ENCODE data around the gene ACOT9. TPM values are rescaled to one million over a fixed set of nuclear protein-coding genes. Genes with fewer than 3 reads are reported as not detected.
"Not testable (repeated sequence)": the region's sequence is repeated elsewhere in the genome, so short reads cannot be mapped to it uniquely, and the experiment has no call there.

Gene ACOT9
- total and polyA plus RNA-seq, 4 experiments from 2014 or later = 21.2 to 28.1 (median 23.9) TPM

DNA sequence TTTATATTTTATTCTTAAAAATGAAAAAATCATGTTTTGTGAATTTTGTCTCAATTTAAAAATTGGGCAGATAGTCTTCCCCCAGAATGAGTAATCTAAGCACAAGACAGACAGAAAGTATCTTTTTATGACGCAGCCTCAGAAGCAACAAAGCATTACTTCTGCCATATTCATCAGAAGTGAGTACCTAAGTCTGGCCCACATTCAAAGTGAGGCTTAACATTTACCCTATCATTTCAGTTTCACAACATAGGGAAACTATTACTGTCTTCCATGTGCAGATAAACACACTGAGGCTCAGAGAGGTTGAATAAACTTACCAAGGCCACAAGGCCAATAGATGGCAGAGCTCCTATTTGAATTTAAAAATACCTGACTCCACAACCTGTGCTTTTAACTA, 80.2 kb downstream of the ACOT9 start:
- H3K27ac ChIP-seq (ENCODE audit: low read depth, low read length) = no peak overlapping the region
- peaks cover 14 to 34% (median 22%) of the 10 kb centered on the region in 4 donors for H3K4me1 Mint-ChIP-seq
- H3K4me3 ChIP-seq (ENCODE audit: low read length in 2 of 2) = no peak overlapping the region
- H3K27me3 ChIP-seq (ENCODE audit: insufficient read depth, low read length) = no peaks in the 10 kb centered on the region
- no peak for DNase-seq
- peaks cover 0 to 2% of the 10 kb centered on the region in 2 donors for H3K36me3 Mint-ChIP-seq
- intact Hi-C loops (cut with micrococcal nuclease) = no loop called here
- H3K27ac Mint-ChIP-seq = peak overlapping the region in 1 of 7 donors; percentile 57
- H3K4me3 Mint-ChIP-seq = no peak overlapping the region
- no peaks in the 10 kb centered on the region for H3K27me3 Mint-ChIP-seq
- ChIA-PET CTCF (ENCODE audit: partially characterized antibody) (no interaction called here), POLR2A (ENCODE audit: partially characterized antibody) (no interaction called here)
- no peaks in the 10 kb centered on the region for H3K9me3 Mint-ChIP-seq
- no peaks in the 10 kb centered on the region for H3K36me3 ChIP-seq (ENCODE audit: insufficient read depth, low read length)
- H3K9me3 ChIP-seq (ENCODE audit: control insufficient read depth in 1 of 2, low read length in 2 of 2) = no peaks in the 10 kb centered on the region
- peaks cover 23% of the 10 kb centered on the region for H3K4me1 ChIP-seq (ENCODE audit: insufficient read depth, low read length)

DNA sequence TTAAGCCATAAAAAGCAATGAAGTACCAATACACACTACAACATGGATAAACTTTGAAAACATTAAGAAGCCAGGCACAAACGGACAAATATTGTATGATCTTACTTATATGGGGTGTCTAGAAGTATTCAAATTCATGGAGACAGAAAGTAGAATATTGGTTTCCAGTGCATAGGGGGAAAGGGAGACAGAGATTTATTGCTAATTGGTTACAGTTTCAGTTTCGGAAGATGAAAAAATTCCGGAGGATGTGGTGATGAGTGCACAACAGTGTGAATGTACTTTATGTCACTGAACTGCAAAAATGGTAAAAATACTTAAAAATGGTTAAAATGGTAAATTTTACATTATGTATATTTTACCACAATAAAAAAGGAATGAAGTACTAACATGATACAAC, 80.9 kb downstream of the ACOT9 start:
- Mint-ChIP-seq H3K27ac (peak overlapping the region in 6 of 7 donors; percentile 23 to 80 (median 65)), H3K4me1 (peaks cover 14 to 32% (median 21%) of the 10 kb centered on the region in 4 donors), H3K36me3 (peaks cover 0 to 2% of the 10 kb centered on the region in 2 donors), H3K4me3 (peak overlapping the region in 5 of 8 donors; percentile 2 to 52 (median 11)), H3K27me3 (no peaks in the 10 kb centered on the region), H3K9me3 (no peaks in the 10 kb centered on the region)
- H3K4me1 ChIP-seq (ENCODE audit: insufficient read depth, low read length) = peaks cover 23% of the 10 kb centered on the region
- H3K9me3 ChIP-seq (ENCODE audit: control insufficient read depth in 1 of 2, low read length in 2 of 2) = no peaks in the 10 kb centered on the region
- no peak overlapping the region for H3K27ac ChIP-seq (ENCODE audit: low read depth, low read length)
- DNase-seq = peak in 4 of 5 donors; percentile 18 to 29 (median 24)
- intact Hi-C loops (cut with micrococcal nuclease) = no loop called here
- H3K36me3 ChIP-seq (ENCODE audit: insufficient read depth, low read length) = no peaks in the 10 kb centered on the region
- H3K27me3 ChIP-seq (ENCODE audit: insufficient read depth, low read length) = no peaks in the 10 kb centered on the region
- no peak overlapping the region for H3K4me3 ChIP-seq (ENCODE audit: low read length in 2 of 2)
- ChIA-PET CTCF (ENCODE audit: partially characterized antibody) (no interaction called here), POLR2A (ENCODE audit: partially characterized antibody) (no interaction called here)

DNA sequence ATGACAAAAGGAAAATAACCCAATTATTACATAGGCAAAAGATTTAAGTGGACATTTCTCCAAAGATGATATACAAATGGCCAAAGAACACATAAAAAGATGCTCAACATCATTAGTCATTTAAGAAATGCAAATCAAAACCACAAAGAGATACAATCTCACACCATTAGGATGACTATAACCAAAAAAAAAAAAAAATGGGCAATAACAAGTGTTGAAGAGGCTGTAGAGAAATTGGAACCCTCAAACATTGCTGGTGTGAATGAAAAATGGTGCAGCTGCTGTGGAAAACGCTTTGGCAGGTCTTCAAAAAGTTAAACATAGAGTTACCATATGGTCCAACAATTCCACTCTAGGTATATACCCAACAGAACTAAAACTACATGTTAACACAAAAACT, 81.4 kb downstream of the ACOT9 start:
- ChIA-PET CTCF (ENCODE audit: partially characterized antibody) (no interaction called here), POLR2A (ENCODE audit: partially characterized antibody) (no interaction called here)
- peak overlapping the region in 1 of 7 donors; percentile 57 for H3K27ac Mint-ChIP-seq
- H3K4me1 ChIP-seq (ENCODE audit: insufficient read depth, low read length) = peaks cover 20% of the 10 kb centered on the region
- H3K27me3 ChIP-seq (ENCODE audit: insufficient read depth, low read length) = no peaks in the 10 kb centered on the region
- H3K27me3 Mint-ChIP-seq = no peaks in the 10 kb centered on the region
- H3K9me3 ChIP-seq (ENCODE audit: control insufficient read depth in 1 of 2, low read length in 2 of 2) = no peaks in the 10 kb centered on the region
- H3K36me3 Mint-ChIP-seq = no peaks in the 10 kb centered on the region
- no peak for DNase-seq
- no peak overlapping the region for H3K4me3 Mint-ChIP-seq
- intact Hi-C loops (cut with micrococcal nuclease) = no loop called here
- H3K4me3 ChIP-seq (ENCODE audit: low read length in 2 of 2) = no peak overlapping the region
- H3K4me1 Mint-ChIP-seq = peaks cover 14 to 28% (median 21%) of the 10 kb centered on the region in 4 donors
- H3K9me3 Mint-ChIP-seq = no peaks in the 10 kb centered on the region
- no peak overlapping the region for H3K27ac ChIP-seq (ENCODE audit: low read depth, low read length)
- no peaks in the 10 kb centered on the region for H3K36me3 ChIP-seq (ENCODE audit: insufficient read depth, low read length)

DNA sequence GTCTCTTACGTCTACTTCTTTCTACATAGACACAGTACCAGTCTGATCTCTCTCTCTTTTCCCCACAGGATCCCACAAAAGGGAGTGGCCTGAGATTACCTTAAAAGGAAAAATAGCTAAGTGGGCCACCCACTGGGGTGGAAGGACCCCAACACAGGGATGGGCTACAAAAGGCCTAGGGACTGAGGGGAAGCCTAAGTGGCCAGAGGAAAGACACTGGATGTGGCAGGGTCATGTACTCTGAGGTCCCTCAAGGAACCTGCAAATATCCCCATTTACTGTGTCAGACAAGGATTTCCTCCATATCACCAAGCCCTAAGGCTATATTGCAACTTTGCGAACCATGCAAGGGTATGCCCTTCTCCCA, 82.3 kb downstream of the ACOT9 start:
- Histone ChIP-seq H3K4me3 (ENCODE audit: low read length in 2 of 2) (no peak overlapping the region), H3K27ac (ENCODE audit: low read depth, low read length) (no peak overlapping the region), H3K27me3 (ENCODE audit: insufficient read depth, low read length) (no peaks in the 10 kb centered on the region), H3K9me3 (ENCODE audit: control insufficient read depth in 1 of 2, low read length in 2 of 2) (no peaks in the 10 kb centered on the region), H3K4me1 (ENCODE audit: insufficient read depth, low read length) (peaks cover 18% of the 10 kb centered on the region), H3K36me3 (ENCODE audit: insufficient read depth, low read length) (no peaks in the 10 kb centered on the region)
- intact Hi-C loops (cut with micrococcal nuclease) = no loop called here
- no peak overlapping the region for H3K27ac Mint-ChIP-seq
- no peaks in the 10 kb centered on the region for H3K9me3 Mint-ChIP-seq
- no peak overlapping the region for H3K4me3 Mint-ChIP-seq
- CTCF ChIA-PET (ENCODE audit: partially characterized antibody) = no interaction called here
- POLR2A ChIA-PET (ENCODE audit: partially characterized antibody) = no interaction called here
- no peaks in the 10 kb centered on the region for H3K36me3 Mint-ChIP-seq
- no peak for DNase-seq
- no peaks in the 10 kb centered on the region for H3K27me3 Mint-ChIP-seq
- peaks cover 9 to 22% (median 16%) of the 10 kb centered on the region in 4 donors for H3K4me1 Mint-ChIP-seq

DNA sequence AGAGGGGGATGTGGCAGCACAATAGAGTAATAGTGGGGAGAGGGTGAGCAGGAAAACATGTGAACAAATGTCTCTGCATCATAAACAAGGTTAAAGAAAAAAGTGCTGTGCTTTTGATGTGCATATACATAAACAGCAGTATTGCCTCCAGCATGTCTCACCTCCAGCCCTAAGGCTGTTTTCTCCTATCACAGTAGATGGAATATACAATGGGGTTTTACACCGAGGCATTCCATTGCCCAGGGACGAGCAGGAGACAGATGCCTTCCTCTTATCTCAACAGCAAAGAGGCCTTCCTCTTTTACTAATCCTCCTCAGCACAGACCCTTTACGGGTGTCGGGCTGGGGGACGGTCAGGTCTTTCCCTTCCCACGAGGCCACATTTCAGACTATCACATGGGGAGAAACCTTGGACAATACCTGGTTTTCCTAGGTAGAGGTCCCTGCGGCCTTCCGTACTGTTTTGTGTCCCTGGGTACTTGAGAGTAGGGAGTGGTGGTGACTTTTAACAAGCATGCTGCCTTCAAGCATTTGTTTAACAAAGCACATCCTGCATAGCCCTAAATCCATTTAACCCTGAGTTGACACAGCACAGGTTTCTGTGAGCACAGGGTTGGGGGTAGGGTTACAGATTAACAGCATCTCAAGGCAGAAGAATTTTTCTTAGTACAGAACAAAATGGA, 82.9 kb downstream of the ACOT9 start:
- CTCF ChIA-PET (ENCODE audit: partially characterized antibody); H3K9me3 ChIP-seq (ENCODE audit: control insufficient read depth in 1 of 2, low read length in 2 of 2); H3K27ac ChIP-seq (ENCODE audit: low read depth, low read length); intact Hi-C loops (cut with micrococcal nuclease); H3K4me3 ChIP-seq (ENCODE audit: low read length in 2 of 2); H3K4me3 Mint-ChIP-seq; H3K36me3 ChIP-seq (ENCODE audit: insufficient read depth, low read length); POLR2A ChIA-PET (ENCODE audit: partially characterized antibody); H3K9me3 Mint-ChIP-seq; DNase-seq; H3K27me3 ChIP-seq (ENCODE audit: insufficient read depth, low read length); H3K27me3 Mint-ChIP-seq; H3K36me3 Mint-ChIP-seq: not testable (repeated sequence)
- peak overlapping the region in 1 of 7 donors; percentile 58 for H3K27ac Mint-ChIP-seq
- peaks cover 18% of the 10 kb centered on the region for H3K4me1 ChIP-seq (ENCODE audit: insufficient read depth, low read length)
- peaks cover 9 to 21% (median 16%) of the 10 kb centered on the region in 4 donors for H3K4me1 Mint-ChIP-seq

DNA sequence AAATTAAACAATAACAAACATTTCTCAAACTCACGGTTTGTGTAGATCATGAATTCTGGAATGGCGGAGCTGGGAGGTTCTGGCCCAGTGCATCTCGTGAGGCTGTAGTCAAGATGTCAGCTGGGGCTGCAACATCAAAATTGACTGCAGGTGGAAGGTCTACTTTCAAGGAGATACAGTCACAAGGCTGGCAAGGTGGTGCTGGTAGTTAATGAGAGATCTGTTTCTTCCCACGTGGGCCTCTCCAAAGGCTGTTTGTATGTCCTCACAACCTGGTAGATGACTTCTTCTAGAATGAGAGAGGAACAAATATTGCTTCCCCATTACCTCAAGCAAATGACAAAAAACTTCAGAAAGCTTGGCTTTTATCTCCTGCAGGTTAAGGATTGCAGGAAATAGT, 83.7 kb downstream of the ACOT9 start:
- Histone ChIP-seq H3K27me3 (ENCODE audit: insufficient read depth, low read length) (no peaks in the 10 kb centered on the region), H3K4me3 (ENCODE audit: low read length in 2 of 2) (no peak overlapping the region), H3K4me1 (ENCODE audit: insufficient read depth, low read length) (peaks cover 18% of the 10 kb centered on the region), H3K36me3 (ENCODE audit: insufficient read depth, low read length) (no peaks in the 10 kb centered on the region), H3K27ac (ENCODE audit: low read depth, low read length) (no peak overlapping the region), H3K9me3 (ENCODE audit: control insufficient read depth in 1 of 2, low read length in 2 of 2) (no peaks in the 10 kb centered on the region)
- no peaks in the 10 kb centered on the region for H3K36me3 Mint-ChIP-seq
- no peak overlapping the region for H3K4me3 Mint-ChIP-seq
- H3K27me3 Mint-ChIP-seq = no peaks in the 10 kb centered on the region
- ChIA-PET CTCF (ENCODE audit: partially characterized antibody) (no interaction called here), POLR2A (ENCODE audit: partially characterized antibody) (no interaction called here)
- H3K4me1 Mint-ChIP-seq = peaks cover 9 to 21% (median 16%) of the 10 kb centered on the region in 4 donors
- no peak for DNase-seq
- no peak overlapping the region for H3K27ac Mint-ChIP-seq
- H3K9me3 Mint-ChIP-seq = no peaks in the 10 kb centered on the region
- intact Hi-C loops (cut with micrococcal nuclease) = no loop called here

DNA sequence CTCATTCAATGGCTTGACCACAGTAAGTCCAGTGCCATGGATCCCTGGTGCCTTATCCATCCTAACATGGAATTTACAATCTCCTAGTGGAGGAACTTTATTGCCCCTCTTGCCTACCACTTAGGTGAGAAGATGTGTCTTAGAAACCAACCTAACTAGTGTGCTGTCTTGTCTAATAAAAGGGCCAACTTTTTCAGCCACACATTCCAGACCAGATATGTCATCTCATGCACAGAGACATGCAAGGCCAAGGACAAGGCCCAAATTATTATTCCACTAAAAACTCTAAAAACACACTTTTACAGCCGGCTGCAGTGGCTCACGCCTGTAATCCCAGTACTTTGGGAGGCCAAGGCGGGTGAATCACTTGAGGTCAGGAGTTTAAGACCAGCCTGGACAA, 86.4 kb downstream of the ACOT9 start:
- CTCF ChIA-PET (ENCODE audit: partially characterized antibody) = no interaction called here
- Mint-ChIP-seq H3K9me3 (peaks cover 0 to 1% (median 0%) of the 10 kb centered on the region in 8 donors), H3K4me1 (peaks cover under 1 to 7% (median 4%) of the 10 kb centered on the region in 4 donors), H3K27ac (no peak overlapping the region), H3K4me3 (no peak overlapping the region), H3K36me3 (no peaks in the 10 kb centered on the region), H3K27me3 (peaks cover 0 to 1% of the 10 kb centered on the region in 2 donors)
- Histone ChIP-seq H3K27me3 (ENCODE audit: insufficient read depth, low read length) (no peaks in the 10 kb centered on the region), H3K9me3 (ENCODE audit: control insufficient read depth in 1 of 2, low read length in 2 of 2) (no peaks in the 10 kb centered on the region), H3K4me1 (ENCODE audit: insufficient read depth, low read length) (peaks cover 4% of the 10 kb centered on the region), H3K4me3 (ENCODE audit: low read length in 2 of 2) (no peak overlapping the region), H3K27ac (ENCODE audit: low read depth, low read length) (no peak overlapping the region), H3K36me3 (ENCODE audit: insufficient read depth, low read length) (no peaks in the 10 kb centered on the region)
- POLR2A ChIA-PET (ENCODE audit: partially characterized antibody) = no interaction called here
- DNase-seq = no peak
- intact Hi-C loops (cut with micrococcal nuclease) = no loop called here

Measured in CD4-positive, alpha-beta memory T cell (primary cell).